ENCODE measurements around the gene CSTB.

- TF ChIP-seq CTCF (IDR thresholded peaks at IDR 0.05; ENCODE audit: low read depth, low read length) (no peak), POLR2A (IDR thresholded peaks at IDR 0.05; ENCODE audit: extremely low read depth, insufficient read length) (no peak)
Observed at GRCh38 chr21:43741423-43742096, 34.5 kb downstream of the CSTB start.
